ENCODE results near the gene PHACTR2.

Gene PHACTR2

GRCh38 chr6:143684486-143684885 is 6.7 kb downstream of the PHACTR2 start:
- H3K9me3 ChIP-seq (ENCODE audit: control insufficient read depth, insufficient read depth, low read length) = peaks cover 14% of the 10 kb centered on the region; the same call in 1 of the 2 replicates
- H3K36me3 ChIP-seq (ENCODE audit: insufficient read depth, low read length) = no peaks in the 10 kb centered on the region; the same call in 1 of the 2 replicates
- no peak overlapping the region for H3K9ac ChIP-seq (ENCODE audit: low read depth, low read length)
- peaks cover 24% of the 10 kb centered on the region; the same call in 1 of the 2 replicates for H3K4me1 ChIP-seq (ENCODE audit: insufficient read depth, low read length)

- Histone ChIP-seq H3K9ac (ENCODE audit: low read depth, low read length) (no peak overlapping the region), H3K36me3 (ENCODE audit: insufficient read depth, low read length) (no peaks in the 10 kb centered on the region; the same call in 1 of the 2 replicates), H3K9me3 (ENCODE audit: control insufficient read depth, insufficient read depth, low read length) (peaks cover 14% of the 10 kb centered on the region; the same call in 1 of the 2 replicates), H3K4me1 (ENCODE audit: insufficient read depth, low read length) (peaks cover 26% of the 10 kb centered on the region)
These were observed 7.9 kb downstream of the PHACTR2 start for GRCh38 chr6:143685653-143686052.

- peaks cover 6% of the 10 kb centered on the region; the same call in 1 of the 2 replicates for H3K9me3 ChIP-seq (ENCODE audit: control insufficient read depth, insufficient read depth, low read length)
- H3K4me1 ChIP-seq (ENCODE audit: insufficient read depth, low read length) = peaks cover 41% of the 10 kb centered on the region
- no peak overlapping the region for H3K9ac ChIP-seq (ENCODE audit: low read depth, low read length)
- H3K36me3 ChIP-seq (ENCODE audit: insufficient read depth, low read length) = no peaks in the 10 kb centered on the region
These were observed 9.8 kb downstream of the PHACTR2 start for GRCh38 chr6:143687591-143687990.

- Histone ChIP-seq H3K9ac (ENCODE audit: low read depth, low read length) (no peak overlapping the region), H3K4me1 (ENCODE audit: insufficient read depth, low read length) (peaks cover 43% of the 10 kb centered on the region), H3K36me3 (ENCODE audit: insufficient read depth, low read length) (no peaks in the 10 kb centered on the region), H3K9me3 (ENCODE audit: control insufficient read depth, insufficient read depth, low read length) (no peaks in the 10 kb centered on the region)
These were observed 10.9 kb downstream of the PHACTR2 start for GRCh38 chr6:143688681-143689080.

- Histone ChIP-seq H3K36me3 (ENCODE audit: insufficient read depth, low read length) (no peaks in the 10 kb centered on the region), H3K9ac (ENCODE audit: low read depth, low read length) (no peak overlapping the region), H3K4me1 (ENCODE audit: insufficient read depth, low read length) (peaks cover 52% of the 10 kb centered on the region), H3K9me3 (ENCODE audit: control insufficient read depth, insufficient read depth, low read length) (no peaks in the 10 kb centered on the region)
These were observed 12.1 kb downstream of the PHACTR2 start for GRCh38 chr6:143689852-143690251.

- no peaks in the 10 kb centered on the region for H3K9me3 ChIP-seq (ENCODE audit: control insufficient read depth, insufficient read depth, low read length)
- peaks cover 64% of the 10 kb centered on the region for H3K4me1 ChIP-seq (ENCODE audit: insufficient read depth, low read length)
These were observed 13.4 kb downstream of the PHACTR2 start for GRCh38 chr6:143691155-143691554.

GRCh38 chr6:143691900-143692636 is 14.3 kb downstream of the PHACTR2 start:
- Histone ChIP-seq H3K9ac (ENCODE audit: low read depth, low read length) (no peak overlapping the region), H3K9me3 (ENCODE audit: control insufficient read depth, insufficient read depth, low read length) (no peaks in the 10 kb centered on the region), H3K36me3 (ENCODE audit: insufficient read depth, low read length) (no peaks in the 10 kb centered on the region), H3K4me1 (ENCODE audit: insufficient read depth, low read length) (peaks cover 59% of the 10 kb centered on the region)

More at GRCh38 chr6:143691155-143691554, 13.4 kb downstream of the PHACTR2 start:
- no peaks in the 10 kb centered on the region for H3K36me3 ChIP-seq (ENCODE audit: insufficient read depth, low read length)
- H3K9ac ChIP-seq (ENCODE audit: low read depth, low read length) = no peak overlapping the region

- H3K9me3 ChIP-seq (ENCODE audit: control insufficient read depth, insufficient read depth, low read length) = no peaks in the 10 kb centered on the region
- H3K36me3 ChIP-seq (ENCODE audit: insufficient read depth, low read length) = no peaks in the 10 kb centered on the region
- no peak overlapping the region for H3K9ac ChIP-seq (ENCODE audit: low read depth, low read length)
- peaks cover 55% of the 10 kb centered on the region for H3K4me1 ChIP-seq (ENCODE audit: insufficient read depth, low read length)
These were observed 14.9 kb downstream of the PHACTR2 start for GRCh38 chr6:143692696-143693095.

- H3K36me3 ChIP-seq (ENCODE audit: insufficient read depth, low read length) = no peaks in the 10 kb centered on the region
- no peak overlapping the region for H3K9ac ChIP-seq (ENCODE audit: low read depth, low read length)
- H3K9me3 ChIP-seq (ENCODE audit: control insufficient read depth, insufficient read depth, low read length) = no peaks in the 10 kb centered on the region
- H3K4me1 ChIP-seq (ENCODE audit: insufficient read depth, low read length) = peaks cover 54% of the 10 kb centered on the region
These were observed 16.2 kb downstream of the PHACTR2 start for GRCh38 chr6:143694013-143694412.

GRCh38 chr6:143694560-143694959 is 16.8 kb downstream of the PHACTR2 start:
- peaks cover 50% of the 10 kb centered on the region for H3K4me1 ChIP-seq (ENCODE audit: insufficient read depth, low read length)
- H3K9ac ChIP-seq (ENCODE audit: low read depth, low read length) = no peak overlapping the region
- H3K9me3 ChIP-seq (ENCODE audit: control insufficient read depth, insufficient read depth, low read length) = no peaks in the 10 kb centered on the region
- no peaks in the 10 kb centered on the region for H3K36me3 ChIP-seq (ENCODE audit: insufficient read depth, low read length)

GRCh38 chr6:143695130-143695968 is 17.6 kb downstream of the PHACTR2 start:
- no peaks in the 10 kb centered on the region; the same call in 1 of the 2 replicates for H3K36me3 ChIP-seq (ENCODE audit: insufficient read depth, low read length)
- H3K9ac ChIP-seq (ENCODE audit: low read depth, low read length) = no peak overlapping the region
- peaks cover 42% of the 10 kb centered on the region for H3K4me1 ChIP-seq (ENCODE audit: insufficient read depth, low read length)
- H3K9me3 ChIP-seq (ENCODE audit: control insufficient read depth, insufficient read depth, low read length) = no peaks in the 10 kb centered on the region

GRCh38 chr6:143695969-143696663 is 18.4 kb downstream of the PHACTR2 start:
- Histone ChIP-seq H3K9me3 (ENCODE audit: control insufficient read depth, insufficient read depth, low read length) (no peaks in the 10 kb centered on the region), H3K4me1 (ENCODE audit: insufficient read depth, low read length) (peaks cover 35% of the 10 kb centered on the region)

GRCh38 chr6:143696664-143697000 is 18.9 kb downstream of the PHACTR2 start:
- Histone ChIP-seq H3K9ac (ENCODE audit: low read depth, low read length) (no peak overlapping the region), H3K36me3 (ENCODE audit: insufficient read depth, low read length) (no peaks in the 10 kb centered on the region; the same call in 1 of the 2 replicates), H3K9me3 (ENCODE audit: control insufficient read depth, insufficient read depth, low read length) (no peaks in the 10 kb centered on the region), H3K4me1 (ENCODE audit: insufficient read depth, low read length) (peaks cover 30% of the 10 kb centered on the region)

More at GRCh38 chr6:143695969-143696663, 18.4 kb downstream of the PHACTR2 start:
- Histone ChIP-seq H3K36me3 (ENCODE audit: insufficient read depth, low read length) (no peaks in the 10 kb centered on the region; the same call in 1 of the 2 replicates), H3K9ac (ENCODE audit: low read depth, low read length) (no peak overlapping the region)

GRCh38 chr6:143697076-143697800 is 19.5 kb downstream of the PHACTR2 start:
- Histone ChIP-seq H3K9ac (ENCODE audit: low read depth, low read length) (no peak overlapping the region), H3K36me3 (ENCODE audit: insufficient read depth, low read length) (no peaks in the 10 kb centered on the region; the same call in 1 of the 2 replicates), H3K4me1 (ENCODE audit: insufficient read depth, low read length) (peaks cover 24% of the 10 kb centered on the region), H3K9me3 (ENCODE audit: control insufficient read depth, insufficient read depth, low read length) (no peaks in the 10 kb centered on the region)

Measured in ES-I3 (cell line).